Measurements from ENCODE around the gene SLC6A18. TPM values are rescaled to one million over a fixed set of nuclear protein-coding genes. Genes with fewer than 3 reads are reported as not detected.

The SLC6A18 gene
- total RNA-seq, 1 donor from 2014 or later = not detected

GRCh38 chr5:1187950-1188334 lies 37.2 kb upstream of the SLC6A18 start:
- POLR2A ChIA-PET = no interaction called here
- CTCF ChIA-PET = no interaction called here

DNA sequence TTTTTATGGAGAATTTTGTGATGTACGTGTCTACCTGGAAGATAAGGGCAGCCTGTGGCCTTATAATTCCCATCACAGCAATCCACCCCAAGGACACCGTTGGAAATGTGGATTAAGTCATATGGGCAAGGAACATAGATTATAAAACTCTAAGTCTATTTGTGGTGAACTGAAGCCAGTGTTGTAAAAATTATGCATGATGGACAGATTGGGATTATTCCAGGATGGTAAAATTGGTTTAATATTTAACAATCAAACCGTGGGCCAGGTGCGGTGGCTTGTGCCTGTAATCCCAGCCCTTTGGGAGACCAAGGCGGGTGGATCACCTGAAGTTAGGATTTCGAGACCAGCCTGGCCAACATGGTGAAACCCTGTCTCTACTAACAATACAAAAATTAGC lies 36.7 kb upstream of the SLC6A18 start:
- Mint-ChIP-seq H3K36me3 (ENCODE audit: low read depth) (no peaks in the 10 kb centered on the region), H3K4me1 (peaks cover 3% of the 10 kb centered on the region), H3K4me3 (no peak overlapping the region), H3K9me3 (no peaks in the 10 kb centered on the region), H3K27ac (no peak overlapping the region), H3K27me3 (peaks cover 21% of the 10 kb centered on the region)
- intact Hi-C loops (cut with micrococcal nuclease) = no loop called here
- DNase-seq (no peak), ATAC-seq (ENCODE audit: low read depth) (no peak)
- TF ChIP-seq, protein P1, sequence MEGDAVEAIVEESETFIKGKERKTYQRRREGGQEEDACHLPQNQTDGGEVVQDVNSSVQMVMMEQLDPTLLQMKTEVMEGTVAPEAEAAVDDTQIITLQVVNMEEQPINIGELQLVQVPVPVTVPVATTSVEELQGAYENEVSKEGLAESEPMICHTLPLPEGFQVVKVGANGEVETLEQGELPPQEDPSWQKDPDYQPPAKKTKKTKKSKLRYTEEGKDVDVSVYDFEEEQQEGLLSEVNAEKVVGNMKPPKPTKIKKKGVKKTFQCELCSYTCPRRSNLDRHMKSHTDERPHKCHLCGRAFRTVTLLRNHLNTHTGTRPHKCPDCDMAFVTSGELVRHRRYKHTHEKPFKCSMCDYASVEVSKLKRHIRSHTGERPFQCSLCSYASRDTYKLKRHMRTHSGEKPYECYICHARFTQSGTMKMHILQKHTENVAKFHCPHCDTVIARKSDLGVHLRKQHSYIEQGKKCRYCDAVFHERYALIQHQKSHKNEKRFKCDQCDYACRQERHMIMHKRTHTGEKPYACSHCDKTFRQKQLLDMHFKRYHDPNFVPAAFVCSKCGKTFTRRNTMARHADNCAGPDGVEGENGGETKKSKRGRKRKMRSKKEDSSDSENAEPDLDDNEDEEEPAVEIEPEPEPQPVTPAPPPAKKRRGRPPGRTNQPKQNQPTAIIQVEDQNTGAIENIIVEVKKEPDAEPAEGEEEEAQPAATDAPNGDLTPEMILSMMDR (IDR thresholded peaks at IDR 0.05) = no peak
- ChIA-PET CTCF (no interaction called here), POLR2A (no interaction called here)

More at GRCh38 chr5:1187950-1188334, 37.2 kb upstream of the SLC6A18 start:
- Mint-ChIP-seq H3K36me3 (ENCODE audit: low read depth) (no peaks in the 10 kb centered on the region), H3K4me3 (no peak overlapping the region), H3K9me3 (no peaks in the 10 kb centered on the region), H3K4me1 (peaks cover 3% of the 10 kb centered on the region), H3K27ac (no peak overlapping the region), H3K27me3 (peaks cover 21% of the 10 kb centered on the region)
- TF ChIP-seq, protein P1 (IDR thresholded peaks at IDR 0.05) = no peak
- no peak for ATAC-seq (ENCODE audit: low read depth)
- intact Hi-C loops (cut with micrococcal nuclease) = no loop called here
- DNase-seq = no peak

- Mint-ChIP-seq H3K27me3 (peaks cover 21% of the 10 kb centered on the region), H3K4me1 (peaks cover 3% of the 10 kb centered on the region), H3K4me3 (no peak overlapping the region), H3K36me3 (ENCODE audit: low read depth) (no peaks in the 10 kb centered on the region), H3K27ac (no peak overlapping the region), H3K9me3 (no peaks in the 10 kb centered on the region)
- TF ChIP-seq, protein P1 (IDR thresholded peaks at IDR 0.05) = no peak
- DNase-seq = no peak
- intact Hi-C loops (cut with micrococcal nuclease) = no loop called here
- POLR2A ChIA-PET = no interaction called here
- ATAC-seq (ENCODE audit: low read depth) = no peak
- CTCF ChIA-PET = interaction anchor here (1.0 kb wide), 1 partner anchor 456 kb away, joined by 3 read pairs; no protein-coding TSS in a partner anchor
These were observed 35.9 kb upstream of the SLC6A18 start for GRCh38 chr5:1189269-1189668.

DNA sequence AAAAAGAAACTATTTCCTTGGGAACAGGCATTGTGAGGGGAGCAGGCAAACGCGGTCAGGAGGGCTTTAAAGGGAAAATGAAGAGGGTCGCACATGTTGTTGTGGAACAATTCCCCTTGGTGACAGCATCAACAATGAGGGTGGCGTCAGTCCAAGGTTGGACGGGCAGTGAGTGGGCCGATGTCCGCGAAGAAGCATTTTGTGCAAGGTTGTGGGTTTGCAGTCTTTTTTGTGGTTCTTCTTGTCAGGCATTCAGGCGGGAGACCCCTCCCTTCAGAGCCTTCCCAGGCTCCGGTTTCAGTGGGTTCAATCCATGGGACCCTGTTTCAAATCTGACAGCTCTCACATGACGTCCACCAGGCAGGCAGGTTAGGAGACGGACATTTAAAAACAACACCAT lies 34.9 kb upstream of the SLC6A18 start:
- no peak for ATAC-seq (ENCODE audit: low read depth)
- TF ChIP-seq, protein P1 (IDR thresholded peaks at IDR 0.05) = no peak
- no peaks in the 10 kb centered on the region for H3K36me3 Mint-ChIP-seq (ENCODE audit: low read depth)
- no peak overlapping the region for H3K27ac Mint-ChIP-seq
- ChIA-PET CTCF (interaction anchor here (1.0 kb wide), 1 partner anchor 455 kb away, joined by 3 read pairs; no protein-coding TSS in a partner anchor), POLR2A (interaction anchor here (0.7 kb wide), 1 partner anchor 924 kb away, joined by 3 read pairs; no protein-coding TSS in a partner anchor)
- H3K4me3 Mint-ChIP-seq = no peak overlapping the region
- DNase-seq = no peak
- intact Hi-C loops (cut with micrococcal nuclease) = no loop called here
- H3K9me3 Mint-ChIP-seq = no peaks in the 10 kb centered on the region
- peaks cover 23% of the 10 kb centered on the region for H3K27me3 Mint-ChIP-seq
- peaks cover 3% of the 10 kb centered on the region for H3K4me1 Mint-ChIP-seq

GRCh38 chr5:1190837-1191239 lies 34.3 kb upstream of the SLC6A18 start:
- H3K4me3 Mint-ChIP-seq = no peak overlapping the region
- ATAC-seq (ENCODE audit: low read depth) (no peak), DNase-seq (no peak)
- no peak overlapping the region for H3K27ac Mint-ChIP-seq
- H3K9me3 Mint-ChIP-seq = no peaks in the 10 kb centered on the region
- H3K27me3 Mint-ChIP-seq = peaks cover 23% of the 10 kb centered on the region
- intact Hi-C loops (cut with micrococcal nuclease) = no loop called here
- TF ChIP-seq, protein P1 (IDR thresholded peaks at IDR 0.05) = no peak
- no peaks in the 10 kb centered on the region for H3K36me3 Mint-ChIP-seq (ENCODE audit: low read depth)
- POLR2A ChIA-PET = no interaction called here
- H3K4me1 Mint-ChIP-seq = peaks cover 3% of the 10 kb centered on the region
- CTCF ChIA-PET = no interaction called here

All from activated B cell treated with CpG ODN at 0.5 μM for 24 hours (primary cell).